Cardiac ventricle fibroblast (primary cell): ENCODE data around the gene ABCA4. TPM values are rescaled to one million over a fixed set of nuclear protein-coding genes. Genes with fewer than 3 reads are reported as not detected.

Source experiments
- total RNA-seq: library from RNA; depleted of rRNA; stranded (reverse); fragments of >200 nt; gene quantifications from 2 replicates; pipeline ENCODE4 v1.2.3, GENCODE V29; 2015

Gene ABCA4
- total RNA-seq = 0.31 and 0.59 TPM in 2 replicates

DNA sequence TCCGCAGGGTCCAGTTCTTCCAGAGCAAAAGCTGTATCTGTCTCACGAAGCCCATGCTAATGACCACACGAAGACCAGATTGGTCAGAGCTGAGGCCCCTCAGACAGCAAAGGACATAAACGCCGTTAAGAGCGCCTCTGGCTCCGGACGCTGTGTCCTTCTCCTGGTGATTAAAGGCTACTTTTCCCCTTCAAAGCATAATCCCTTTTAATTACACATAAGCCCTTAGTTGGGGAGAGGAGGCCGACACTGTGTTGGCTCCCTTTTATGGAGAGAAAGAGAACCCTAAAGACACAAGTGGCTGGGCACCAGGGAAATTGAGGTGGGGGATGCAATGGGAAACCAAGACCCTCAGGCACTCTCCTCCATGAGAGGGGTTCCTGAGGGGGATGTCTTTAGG lies at the start of gene ABCA4:
TSS of gene ABCA4 (minus strand) at position 158 of the 400 bp plus-strand sequence. CDS start at position 55, 103 bp downstream.

Other genes with a start within 250 kb of the ABCA4 start
- gene DNTTIP2, start 241.9 kb downstream of the ABCA4 start, total RNA-seq = 18.8 and 24.1 TPM in 2 replicates
- gene GCLM, start 211.7 kb downstream of the ABCA4 start, total RNA-seq = 38.1 and 40.9 TPM in 2 replicates
- gene ARHGAP29, start 116.4 kb upstream of the ABCA4 start, total RNA-seq = 40.2 and 45.8 TPM in 2 replicates